Upper lobe of left lung (tissue), 4 donors: Measurements from ENCODE around the gene TMEM108.

ENCODE experiments used
- CTCF ChIP-seq, 6 experiments: fragments of 450-650 bp in 4 of 6; fragments of 200-600 bp in 2 of 6; sonication (generic) in 2 of 6; IDR thresholded peaks; one replicate each; pipeline ENCODE4 v1.5.1; 2016 to 2019; ENCODE audit warnings: antibody characterized with exemption in 6 of 6
- EP300 ChIP-seq, 4 donors: sonication (generic); formaldehyde crosslinking; IDR thresholded peaks; one replicate each; pipeline ENCODE4 v1.5.1; 2017; ENCODE audit warnings: antibody characterized with exemption in 4 of 4, control low read depth in 2 of 4
- POLR2A ChIP-seq, 4 donors: fragments of 450-650 bp; IDR thresholded peaks; one replicate each; pipeline ENCODE4 v1.5.1; 2016 to 2017; ENCODE audit warnings: antibody characterized with exemption in 4 of 4, mild to moderate bottlenecking in 2 of 4
- POLR2AphosphoS5 ChIP-seq, 2 donors: sonication (generic); formaldehyde crosslinking; IDR thresholded peaks; one replicate each; pipeline ENCODE4 v1.5.1; 2017; ENCODE audit warnings: antibody characterized with exemption in 2 of 2

GRCh38 chr3:133079621-133080020, 41.4 kb downstream of the TMEM108 start:
- TF ChIP-seq CTCF (IDR thresholded peaks at IDR 0.05) (no peak), POLR2A (IDR thresholded peaks at IDR 0.05) (no peak), POLR2AphosphoS5 (IDR thresholded peaks at IDR 0.05) (no peak), EP300 (IDR thresholded peaks at IDR 0.05) (no peak)
